Measurements from ENCODE around the gene RUNX2.

GRCh38 chr6:45498591-45498990, 170.5 kb downstream of the RUNX2 start:
- no peak for TF ChIP-seq FOXM1 (IDR thresholded peaks at IDR 0.05; ENCODE audit: low read depth)
- TF ChIP-seq REST (IDR thresholded peaks at IDR 0.05; ENCODE audit: low read depth, low read length) = no peak
- TF ChIP-seq EZH2phosphoT487 (IDR thresholded peaks at IDR 0.05; ENCODE audit: borderline replicate concordance, low read depth) = no peak
- no peak for TF ChIP-seq NFIC (IDR thresholded peaks at IDR 0.05; ENCODE audit: borderline replicate concordance)
- no peak for TF ChIP-seq RFX5 (IDR thresholded peaks at IDR 0.05; ENCODE audit: low read length)
- TF ChIP-seq EP300 (IDR thresholded peaks at IDR 0.05; ENCODE audit: borderline replicate concordance in 1 of 2, low read depth in 1 of 2, low read length in 1 of 2) = no peak
- no peak for TF ChIP-seq CTCF (IDR thresholded peaks at IDR 0.05)
- TF ChIP-seq IRF3 (IDR thresholded peaks at IDR 0.05; ENCODE audit: low read depth, low read length) = no peak
- no peak for TF ChIP-seq MAX (IDR thresholded peaks at IDR 0.05; ENCODE audit: low read depth)
- no peak for TF ChIP-seq JUND (IDR thresholded peaks at IDR 0.05)
